K562 (cell line): ENCODE measurements around the gene POFUT2. TPM values are rescaled to one million over a fixed set of nuclear protein-coding genes. Genes with fewer than 3 reads are reported as not detected.

Experiments used
- ATAC-seq: fragments of 200-7000 bp; cut with Tn5 transposase; 3 replicates; pipeline ENCODE4 v1.9.1; 2020; ENCODE audit warnings: moderate library complexity
- BruUV-seq: library from RNA; stranded (reverse); fragments of 400-500 nt; replicated peaks from 2 replicates; lab custom pipeline; 2021; lab: Mats Ljungman, UMichigan
- CTCF ChIA-PET: fragments of 300-600 bp; formaldehyde crosslinking; extraction: SDS; loops from one replicate; lab custom pipeline; 2021; ENCODE audit warnings: low intra/inter-chr PET ratio; lab: Yijun Ruan, JAX
- POLR2A ChIA-PET: fragments of 300-600, 350-650 bp; sonication (Branson Sonifier 250); formaldehyde crosslinking; extraction: SDS; loops from one replicate; lab custom pipeline; 2021; ENCODE audit warnings: antibody characterized with exemption, inconsistent platforms; lab: Yijun Ruan, JAX
- DNase-seq, 4 experiments: peaks; one replicate each; pipeline versions ENCODE4 v3.0.0 to v3.0.0-alpha.2; 2011 to 2018; ENCODE audit warnings: low spot score in 3 of 4, mixed read lengths in 3 of 4; ENCODE audit errors: extremely low read depth in 1 of 4
- FAIRE-seq: peaks from 2 replicates; lab custom pipeline; 2011; peaks lifted over from hg19 to GRCh38; lab: Jason Lieb, UNC
- H2AFZ ChIP-seq: 2 replicates; pipeline ENCODE4 v1.6.0; 2011; ENCODE audit warnings: low read depth, low read length, control low read depth, inconsistent platforms
- H3K27ac ChIP-seq: fragments of 200-600 bp; 3 replicates; pipeline ENCODE4 v1.8.0; 2011; ENCODE audit warnings: low read depth, mild to moderate bottlenecking, control low read depth, inconsistent platforms, low read length, moderate library complexity, mixed read lengths; ENCODE audit errors: extremely low read depth
- H3K27me3 ChIP-seq, 2 experiments: fragments of 300-600 bp in 1 of 2; 2 replicates in 1 of 2; 3 replicates in 1 of 2; pipeline versions ENCODE4 v1.6.0 to v1.8.0; 2011; ENCODE audit warnings: inconsistent platforms in 2 of 2, low read length in 2 of 2, mild to moderate bottlenecking in 1 of 2, mixed read lengths in 1 of 2, moderate library complexity in 1 of 2; ENCODE audit not compliant: control insufficient read depth in 2 of 2, insufficient read depth in 2 of 2
- H3K36me3 ChIP-seq: fragments of 300-600 bp; 3 replicates; pipeline ENCODE4 v1.8.0; 2011; ENCODE audit warnings: mild to moderate bottlenecking, low read length, inconsistent platforms; ENCODE audit not compliant: control insufficient read depth, insufficient read depth
- H3K4me1 ChIP-seq, 2 experiments: fragments of 200-600 bp in 1 of 2; replicated peaks in 1 of 2; 2 replicates in 1 of 2; 3 replicates in 1 of 2; pipeline versions ENCODE4 v1.5.1 to v1.8.0; 2011; ENCODE audit warnings: inconsistent platforms in 2 of 2, low read length in 2 of 2, mild to moderate bottlenecking in 1 of 2, mixed read lengths in 1 of 2, moderate library complexity in 1 of 2; ENCODE audit not compliant: control insufficient read depth in 2 of 2, insufficient read depth in 2 of 2
- H3K4me2 ChIP-seq: 2 replicates; pipeline ENCODE4 v1.6.1; 2011; ENCODE audit warnings: low read length, control low read depth, inconsistent platforms, mixed read lengths; ENCODE audit not compliant: insufficient read depth
- H3K4me3 ChIP-seq: fragments of 200-600 bp; sonication (generic), shearing (Covaris generic); 2 replicates; pipeline ENCODE4 v1.5.1; 2016; ENCODE audit warnings: control low read depth, inconsistent platforms
- H3K79me2 ChIP-seq: fragments of 200-600 bp; 3 replicates; pipeline ENCODE4 v1.8.0; 2011; ENCODE audit warnings: low read length, inconsistent platforms; ENCODE audit not compliant: control insufficient read depth, insufficient read depth
- H3K9ac ChIP-seq, 2 experiments: 2 replicates each; pipeline versions ENCODE4 v1.6.0 to v1.6.1; 2011; ENCODE audit warnings: low read depth in 2 of 2, low read length in 2 of 2, control low read depth in 1 of 2, inconsistent platforms in 1 of 2, mild to moderate bottlenecking in 1 of 2, mixed read lengths in 1 of 2; ENCODE audit not compliant: insufficient read depth in 1 of 2
- H3K9me1 ChIP-seq: one replicate; pipeline ENCODE4 v1.6.0; 2011; ENCODE audit warnings: inconsistent platforms, mild to moderate bottlenecking, low read length, moderate library complexity; ENCODE audit not compliant: control insufficient read depth, insufficient read depth
- H3K9me3 ChIP-seq: replicated peaks from 2 replicates; pipeline ENCODE4 v1.5.1; 2011; ENCODE audit warnings: low read depth, low read length, inconsistent platforms; ENCODE audit not compliant: control insufficient read depth, insufficient read depth
- H4K20me1 ChIP-seq: replicated peaks from 2 replicates; pipeline ENCODE4 v1.6.1; 2011; ENCODE audit warnings: low read length, inconsistent platforms, mixed read lengths; ENCODE audit not compliant: control insufficient read depth, insufficient read depth
- AFF4 ChIP-seq: sonication (generic); formaldehyde crosslinking; IDR thresholded peaks from 2 replicates; pipeline ENCODE4 v1.8.0; 2023; ENCODE audit warnings: mild to moderate bottlenecking, missing genetic modification reagents
- FOSL1 ChIP-seq: fragments of 200-800 bp; sonication (Bioruptor generic); conservative IDR thresholded peaks from 2 replicates; pipeline ENCODE4 v1.6.1; 2016; ENCODE audit warnings: missing genetic modification characterization, missing compliant biosample characterization
- KLF10 ChIP-seq: fragments of 250-450 bp; sonication (Bioruptor Pico); IDR thresholded peaks from 2 replicates; pipeline ENCODE4 v1.6.1; 2021; ENCODE audit warnings: matching md5 sums
- ZKSCAN1 ChIP-seq: fragments of 150-350 bp; IDR thresholded peaks from 2 replicates; pipeline ENCODE4 v1.6.1; 2016; ENCODE audit warnings: low read depth, low read length
- WGBS: fragments of 100-300 bp; shearing (Covaris generic); methylation state at CpG from one replicate; pipeline ENCODE4 v1.1.6; 2016; ENCODE audit warnings: low coverage, mixed read lengths; ENCODE audit not compliant: insufficient coverage; ENCODE audit errors: missing lambda C conversion rate; 5-methylcytosine and 5-hydroxymethylcytosine counted together
- in situ Hi-C: fragments of 300-500 bp; cut with MboI; formaldehyde crosslinking; loops from 4 replicates; pipeline ENCODE4 v1.15.0; 2018; ENCODE audit warnings: inconsistent platforms, mixed read lengths
- intact Hi-C: fragments of 100-400 bp; cut with micrococcal nuclease; formaldehyde crosslinking; loops from 2 replicates; pipeline ENCODE4 v1.14.2; 2022
- polyA plus RNA-seq, 8 experiments: library from polyadenylated mRNA; depleted of rRNA in 4 of 8; stranded (reverse) in 5 of 8; unstranded in 3 of 8; fragments of >200 nt; fragmentation: Nextera tagmentation in 2 of 8; fragmentation: Illumina TruSeq in 1 of 8; extraction: Ambion mirVana in 2 of 8; extraction: Trizol in 1 of 8; gene quantifications; 2 replicates each; pipeline versions ENCODE4 v1.2.1 to v1.2.3, GENCODE V29; 2011 to 2014; ENCODE audit warnings: inconsistent platforms in 1 of 8, missing spikeins in 1 of 8
- total RNA-seq, 7 experiments: library from RNA; depleted of rRNA in 6 of 7; stranded (reverse); fragments of >200 nt in 6 of 7; fragmentation: Illumina TruSeq in 2 of 7; extraction: Trizol in 2 of 7; gene quantifications; 2 replicates each; pipeline versions ENCODE4 v1.2.1 to v1.2.3, GENCODE V29; 2011 to 2021; ENCODE audit warnings: low replicate concordance in 1 of 7

The POFUT2 gene
- total and polyA plus RNA-seq, 9 of the 15 experiments (the other 6 are each of a cell fraction or from before 2014, with no cell fraction given), result 1.1 to 24.2 (median 11.0) TPM

GRCh38 chr21:45228171-45228641 is 59.5 kb downstream of the POFUT2 start:
- intact Hi-C loops, result loop anchor here (5.0 kb wide), 1 partner anchor 76 kb away; no protein-coding TSS in a partner anchor

More at GRCh38 chr21:45228171-45228641, 59.5 kb downstream of the POFUT2 start:
- no peaks in the 10 kb centered on the region for H3K9me1 ChIP-seq
- no peaks in the 10 kb centered on the region for H3K36me3 ChIP-seq
- POLR2A ChIA-PET, result interaction anchor here (0.8 to 0.9 kb wide), 2 partner anchors 9 to 29 kb away, joined by 3 to 5 read pairs; no protein-coding TSS in a partner anchor
- CTCF ChIA-PET, result no interaction called here
- under 1% methylated on average over 6 of the region's 6 CpGs for WGBS
- TF ChIP-seq AFF4 (CRISPR knock-in tag) (no peak), KLF10 (CRISPR knock-in tag) (no peak), FOSL1 (tag) (peak; percentile 71), ZKSCAN1 (no peak)
- DNase-seq (no peak), FAIRE-seq (no peak), ATAC-seq (no peak)
- peaks cover 0 to 5% of the 10 kb centered on the region in 2 experiments; a peak in 1 of 5 replicates for H3K4me1 ChIP-seq
- H3K4me3 ChIP-seq, result no peak overlapping the region
- H3K27me3 ChIP-seq, result peaks cover 54 to 62% of the 10 kb centered on the region in 2 experiments
- no peak overlapping the region for H3K9ac ChIP-seq
- H3K27ac ChIP-seq, result no peak overlapping the region
- H2AFZ ChIP-seq, result no peak overlapping the region
- BruUV-seq, result no TSS peak
- H3K4me2 ChIP-seq, result no peak overlapping the region
- H3K79me2 ChIP-seq, result no peaks in the 10 kb centered on the region
- in situ Hi-C loops, result no loop called here
- peaks cover 11% of the 10 kb centered on the region for H4K20me1 ChIP-seq
- H3K9me3 ChIP-seq, result no peaks in the 10 kb centered on the region
